SK-N-SH (cell line): Measurements from ENCODE around the gene BTG1. TPM values are rescaled to one million over a fixed set of nuclear protein-coding genes. Genes with fewer than 3 reads are reported as not detected.

ENCODE experiments used
- CTCF ChIA-PET: fragments of 300-600, 350-600 bp; formaldehyde crosslinking; extraction: SDS; loops from one replicate; lab custom pipeline; 2021; lab: Yijun Ruan, JAX
- POLR2A ChIA-PET: fragments of 350-600 bp; sonication (Branson Sonifier 250); formaldehyde crosslinking; extraction: SDS; loops from one replicate; lab custom pipeline; 2020; ENCODE audit warnings: antibody characterized with exemption, inconsistent platforms; lab: Yijun Ruan, JAX
- DNase-seq: peaks from one replicate; pipeline ENCODE4 v3.0.0; 2012
- H2AFZ ChIP-seq: fragments of 200-600 bp; sonication (generic); 2 replicates; pipeline ENCODE4 v1.8.1; 2016; ENCODE audit warnings: antibody characterized with exemption, mild to moderate bottlenecking, low read depth
- H3F3A ChIP-seq: fragments of 200-600 bp; sonication (generic); replicated peaks from 2 replicates; pipeline ENCODE3; 2016; ENCODE audit warnings: antibody characterized with exemption, mild to moderate bottlenecking; ENCODE audit not compliant: insufficient read depth
- H3K27ac ChIP-seq, 2 experiments: fragments of 200-500 bp in 1 of 2; fragments of 200-600 bp in 1 of 2; sonication (Bioruptor generic) in 1 of 2; sonication (generic), shearing (Covaris generic) in 1 of 2; 2 replicates each; pipeline versions ENCODE4 v1.5.1 to v1.6.1; 2014 to 2016; ENCODE audit warnings: low read depth in 2 of 2, inconsistent platforms in 1 of 2, low read length in 1 of 2, mild to moderate bottlenecking in 1 of 2, mixed read lengths in 1 of 2
- H3K27me3 ChIP-seq: fragments of 200-600 bp; sonication (generic), shearing (Covaris generic); 2 replicates; pipeline ENCODE4 v1.6.1; 2016; ENCODE audit warnings: mixed run types; ENCODE audit not compliant: insufficient read depth
- H3K36me3 ChIP-seq, 2 experiments: fragments of 200-500 bp in 1 of 2; fragments of 200-600 bp in 1 of 2; sonication (Bioruptor generic) in 1 of 2; sonication (generic) in 1 of 2; replicated peaks in 1 of 2; 2 replicates each; pipeline versions ENCODE3 to v1.5.1; 2014 to 2016; ENCODE audit warnings: low read length in 1 of 2, mild to moderate bottlenecking in 1 of 2; ENCODE audit not compliant: insufficient read depth in 2 of 2, control insufficient read depth in 1 of 2
- H3K4me1 ChIP-seq, 2 experiments: fragments of 200-500 bp in 1 of 2; fragments of 200-600 bp in 1 of 2; sonication (Bioruptor generic) in 1 of 2; sonication (generic), shearing (Covaris generic) in 1 of 2; 2 replicates each; pipeline versions ENCODE4 v1.5.1 to v1.6.1; 2014 to 2016; ENCODE audit warnings: low read depth in 1 of 2, low read length in 1 of 2, mixed run types in 1 of 2; ENCODE audit not compliant: insufficient read depth in 2 of 2, control insufficient read depth in 1 of 2
- H3K4me2 ChIP-seq: fragments of 200-600 bp; sonication (generic), shearing (Covaris generic); 2 replicates; pipeline ENCODE4 v1.6.1; 2017; ENCODE audit warnings: mixed run types
- H3K4me3 ChIP-seq, 2 experiments: fragments of 200-500 bp in 1 of 2; fragments of 200-600 bp in 1 of 2; sonication (Bioruptor generic) in 1 of 2; sonication (generic), shearing (Covaris generic) in 1 of 2; 2 replicates each; pipeline versions ENCODE4 v1.5.1 to v1.8.1; 2014 to 2016; ENCODE audit warnings: low read depth in 2 of 2, inconsistent platforms in 1 of 2, low read length in 1 of 2, mild to moderate bottlenecking in 1 of 2, mixed read lengths in 1 of 2, moderate library complexity in 1 of 2
- H3K79me2 ChIP-seq: fragments of 200-600 bp; sonication (generic); 2 replicates; pipeline ENCODE4 v1.8.1; 2017; ENCODE audit warnings: mild to moderate bottlenecking; ENCODE audit not compliant: insufficient read depth
- H3K9ac ChIP-seq: fragments of 200-600 bp; sonication (generic); 2 replicates; pipeline ENCODE4 v1.6.1; 2017; ENCODE audit warnings: mixed run types
- H3K9me2 ChIP-seq: fragments of 200-600 bp; sonication (generic); 2 replicates; pipeline ENCODE4 v1.6.1; 2017; ENCODE audit warnings: mixed run types
- H3K9me3 ChIP-seq: fragments of 200-600 bp; sonication (generic); 2 replicates; pipeline ENCODE4 v1.6.1; 2017; ENCODE audit warnings: mixed run types, mild to moderate bottlenecking, moderate library complexity
- H4K20me1 ChIP-seq: fragments of 200-600 bp; sonication (generic); 2 replicates; pipeline ENCODE4 v1.6.1; 2017; ENCODE audit warnings: mild to moderate bottlenecking, mixed run types; ENCODE audit not compliant: insufficient read depth
- CTCF ChIP-seq: fragments of 200-600 bp; sonication (generic); IDR thresholded peaks from 2 replicates; pipeline ENCODE4 v1.6.1; 2017; ENCODE audit warnings: antibody characterized with exemption, mild to moderate bottlenecking, moderate library complexity
- FOXJ3 ChIP-seq: sonication (generic); formaldehyde crosslinking; IDR thresholded peaks from 2 replicates; pipeline ENCODE4 v1.5.1; 2020; ENCODE audit warnings: mild to moderate bottlenecking, missing genetic modification reagents
- JUND ChIP-seq: IDR thresholded peaks from 2 replicates; pipeline ENCODE4 v1.4.0; 2012
- MEF2A ChIP-seq: IDR thresholded peaks from 2 replicates; pipeline ENCODE4 v1.4.0; 2012; ENCODE audit warnings: low read depth, borderline replicate concordance
- PBX3 ChIP-seq: IDR thresholded peaks from 2 replicates; pipeline ENCODE4; 2012
- RAD21 ChIP-seq: IDR thresholded peaks from 2 replicates; pipeline ENCODE4 v1.6.1; 2012; ENCODE audit warnings: mild to moderate bottlenecking, low read length
- RXRA ChIP-seq: IDR thresholded peaks from 2 replicates; pipeline ENCODE4 v1.4.0; 2012; ENCODE audit warnings: low read depth, mild to moderate bottlenecking, borderline replicate concordance
- SIN3A ChIP-seq: IDR thresholded peaks from 2 replicates; pipeline ENCODE4 v1.6.1; 2012; ENCODE audit warnings: low read depth, mild to moderate bottlenecking, low read length, moderate library complexity, borderline replicate concordance
- SMC3 ChIP-seq: IDR thresholded peaks from 2 replicates; pipeline ENCODE4 v1.6.1; 2012; ENCODE audit warnings: low read depth, low read length, improper control_type of control experiment
- ZBTB33 ChIP-seq: IDR thresholded peaks from 2 replicates; pipeline ENCODE4 v1.4.0; 2012; ENCODE audit warnings: low read depth, borderline replicate concordance
- WGBS: methylation state at CpG from one replicate; pipeline ENCODE4 v1.1.6; 2017; ENCODE audit warnings: low lambda C conversion rate; 5-methylcytosine and 5-hydroxymethylcytosine counted together
- polyA plus RNA-seq, 3 experiments: library from polyadenylated mRNA; depleted of rRNA; stranded (reverse); fragments of >200 nt; gene quantifications; 2 replicates each; pipeline ENCODE4 v1.2.3, GENCODE V29; 2012

Gene BTG1
- polyA plus RNA-seq, 1 of the 3 experiments (the other 2 are of a cell fraction), result 28.3 TPM

- H3K79me2 ChIP-seq, result peaks cover 57% of the 10 kb centered on the region
- H2AFZ ChIP-seq, result no peak overlapping the region
- H4K20me1 ChIP-seq, result peaks cover 30% of the 10 kb centered on the region
- H3K27me3 ChIP-seq, result no peaks in the 10 kb centered on the region
- H3K27ac ChIP-seq, result peak overlapping the region; percentile 90 to 91
- H3K9me2 ChIP-seq, result no peaks in the 10 kb centered on the region
- peak; percentile 35; the same call in 1 of the 2 replicates for TF ChIP-seq SIN3A
- peak; percentile 73 for TF ChIP-seq PBX3
- no peak for TF ChIP-seq RXRA
- peak; percentile 27; the same call in 1 of the 2 replicates for TF ChIP-seq CTCF
- TF ChIP-seq RAD21, result peak; percentile 27
- TF ChIP-seq SMC3, result peak; percentile 12; the same call in 1 of the 2 replicates
- peaks cover 23 to 35% of the 10 kb centered on the region in 2 experiments for H3K36me3 ChIP-seq
- peaks cover 25% of the 10 kb centered on the region for H3F3A ChIP-seq
- H3K4me1 ChIP-seq, result peaks cover 6 to 10% of the 10 kb centered on the region in 2 experiments; a peak in 3 of 4 replicates
- peak overlapping the region; percentile 81 for H3K4me2 ChIP-seq
- POLR2A ChIA-PET, result interaction anchor here (0.8 to 3.7 kb wide), 46 partner anchors 8 to 771 kb away, joined by 3 to 66 read pairs (median 4); no protein-coding TSS in a partner anchor
- CTCF ChIA-PET, result interaction anchor here (0.6 to 6.1 kb wide), 34 partner anchors 14 to 779 kb away, joined by 3 to 50 read pairs (median 4); no protein-coding TSS in a partner anchor
- peak; percentile 60 for DNase-seq
- peak overlapping the region; percentile 96 for H3K9ac ChIP-seq
- peak overlapping the region; percentile 89 to 98 for H3K4me3 ChIP-seq
- H3K9me3 ChIP-seq, result no peaks in the 10 kb centered on the region
- WGBS, result 0% methylated on average over 15 of the region's 69 CpGs
Measured at GRCh38 chr12:92144631-92145480, 790 bp downstream of the BTG1 start.

DNA sequence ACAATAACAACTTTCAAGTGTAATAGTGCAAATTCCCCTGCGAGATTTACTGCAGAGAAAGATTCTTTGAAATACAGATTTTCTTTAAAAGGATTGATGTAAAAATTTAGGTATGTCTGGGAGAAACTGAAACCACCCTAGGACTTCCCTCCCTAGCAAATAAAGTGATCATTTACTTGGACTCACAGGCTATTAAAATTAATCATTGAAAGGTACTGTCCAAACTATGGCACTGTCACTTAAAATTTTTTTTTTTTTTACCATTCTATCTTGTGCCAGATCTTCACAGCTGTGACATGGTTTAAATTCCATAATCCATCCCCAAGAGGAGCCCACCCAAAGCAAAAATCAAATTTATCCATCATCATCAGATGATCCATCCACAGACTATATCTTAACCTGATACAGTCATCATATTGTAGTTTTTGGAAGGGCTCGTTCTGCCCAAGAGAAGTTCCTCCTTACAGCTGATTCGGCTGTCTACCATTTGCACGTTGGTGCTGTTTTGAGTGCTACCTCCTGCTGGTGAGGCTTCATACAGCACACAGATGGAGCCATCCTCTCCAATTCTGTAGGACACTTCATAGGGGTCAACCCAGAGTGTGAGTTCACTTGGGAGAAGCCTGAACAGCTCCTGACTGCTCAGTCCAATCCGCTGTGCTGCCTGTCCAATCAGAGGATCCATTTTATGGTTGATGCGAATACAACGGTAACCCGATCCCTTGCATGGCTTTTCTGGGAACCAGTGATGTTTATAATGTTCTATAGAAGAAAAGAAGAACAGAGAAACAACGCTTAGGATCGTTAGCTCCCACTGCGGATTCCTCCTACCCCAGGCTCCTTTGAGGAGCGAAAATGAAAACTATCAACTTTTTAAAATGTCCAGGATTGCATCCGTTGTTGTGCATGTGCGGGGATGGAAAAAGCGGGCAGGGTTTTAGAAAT is 1.7 kb downstream of the BTG1 start:
- Histone ChIP-seq H3K79me2 (peaks cover 66% of the 10 kb centered on the region), H3K9me3 (no peaks in the 10 kb centered on the region), H2AFZ (no peak overlapping the region), H3F3A (peaks cover 25% of the 10 kb centered on the region), H3K4me2 (peak overlapping the region; percentile 81), H4K20me1 (peaks cover 30% of the 10 kb centered on the region), H3K4me3 (peak overlapping the region; percentile 89 to 98), H3K9me2 (no peaks in the 10 kb centered on the region), H3K36me3 (peaks cover 23 to 41% of the 10 kb centered on the region in 2 experiments), H3K9ac (peak overlapping the region; percentile 96), H3K27me3 (no peaks in the 10 kb centered on the region), H3K27ac (peak overlapping the region; percentile 90 to 91), H3K4me1 (peaks cover 7 to 11% of the 10 kb centered on the region in 2 experiments; a peak in 3 of 4 replicates)
- DNase-seq, result peak; percentile 56
- WGBS, result under 1% methylated on average over 15 of the region's 15 CpGs
- CTCF ChIA-PET, result interaction anchor here (0.6 to 6.1 kb wide), 33 partner anchors 10 to 778 kb away, joined by 3 to 50 read pairs (median 4); no protein-coding TSS in a partner anchor
- POLR2A ChIA-PET, result interaction anchor here (0.6 to 3.7 kb wide), 16 partner anchors 10 to 762 kb away, joined by 3 to 66 read pairs (median 4); no protein-coding TSS in a partner anchor
- TF ChIP-seq JUND (no peak), MEF2A (no peak), RXRA (peak; percentile 11; the same call in 1 of the 2 replicates), ZBTB33 (no peak), FOXJ3 (no peak), CTCF (peak; percentile 83)
